Measurements from ENCODE around the gene SNTB2.
"Not testable (repeated sequence)": the region's sequence is repeated elsewhere in the genome, so short reads cannot be mapped to it uniquely, and the experiment has no call there.

- TF ChIP-seq CTCF, EP300, POLR2A, POLR2AphosphoS5 (IDR thresholded peaks at IDR 0.05): not testable (repeated sequence)
Measured at GRCh38 chr16:69296771-69297170, 109.8 kb downstream of the SNTB2 start.
